Nephron (organoid): ENCODE results near the gene MPDU1.

Experiments
- H3K27ac Mint-ChIP-seq, 3 experiments: 2 replicates each; pipeline ENCODE4 v1.8.0; 2020; ENCODE audit warnings: mixed read lengths in 3 of 3, mild to moderate bottlenecking in 2 of 3, moderate library complexity in 1 of 3
- H3K27me3 Mint-ChIP-seq: 2 replicates; pipeline ENCODE4 v1.8.0; 2021; ENCODE audit warnings: low read depth, mild to moderate bottlenecking, moderate library complexity, mixed read lengths
- H3K36me3 Mint-ChIP-seq: 2 replicates; pipeline ENCODE4 v1.8.0; 2020; ENCODE audit warnings: low read depth, mixed read lengths
- H3K4me1 Mint-ChIP-seq: 2 replicates; pipeline ENCODE4 v1.8.0; 2020; ENCODE audit warnings: mixed read lengths
- H3K4me3 Mint-ChIP-seq, 3 experiments: 2 replicates each; pipeline ENCODE4 v1.8.0; 2020; ENCODE audit warnings: mild to moderate bottlenecking in 3 of 3, mixed read lengths in 3 of 3, moderate library complexity in 2 of 3
- H3K9me3 Mint-ChIP-seq: 2 replicates; pipeline ENCODE4 v1.8.0; 2020; ENCODE audit warnings: mixed read lengths
- CTCF ChIP-seq, 3 experiments: fragments of 200-600 bp; sonication (generic); IDR thresholded peaks; one replicate each; pipeline ENCODE4 v1.5.0; 2021; ENCODE audit warnings: antibody characterized with exemption in 3 of 3; ENCODE audit not compliant: unreplicated experiment in 3 of 3

Gene MPDU1

GRCh38 chr17:7562208-7562605 is 21.4 kb upstream of the MPDU1 start:
- H3K4me3 Mint-ChIP-seq = peak overlapping the region; percentile 93 to 99 (median 95)
- TF ChIP-seq CTCF (IDR thresholded peaks at IDR 0.05; ENCODE audit: unreplicated experiment in 3 of 3) = no peak
- H3K27me3 Mint-ChIP-seq = no peaks in the 10 kb centered on the region
- H3K27ac Mint-ChIP-seq = peak overlapping the region; percentile 55 to 94 (median 91)
- peaks cover 50% of the 10 kb centered on the region for H3K4me1 Mint-ChIP-seq
- H3K9me3 Mint-ChIP-seq = no peaks in the 10 kb centered on the region
- peaks cover 29% of the 10 kb centered on the region for H3K36me3 Mint-ChIP-seq

GRCh38 chr17:7563115-7563869 is 20.4 kb upstream of the MPDU1 start:
- Mint-ChIP-seq H3K27ac (peak overlapping the region in 1 of 3 experiments; percentile 94), H3K36me3 (peaks cover 34% of the 10 kb centered on the region), H3K4me1 (peaks cover 42% of the 10 kb centered on the region), H3K4me3 (peak overlapping the region; percentile 93 to 99 (median 95)), H3K9me3 (no peaks in the 10 kb centered on the region), H3K27me3 (no peaks in the 10 kb centered on the region)
- TF ChIP-seq CTCF (IDR thresholded peaks at IDR 0.05; ENCODE audit: unreplicated experiment in 3 of 3) = no peak

DNA sequence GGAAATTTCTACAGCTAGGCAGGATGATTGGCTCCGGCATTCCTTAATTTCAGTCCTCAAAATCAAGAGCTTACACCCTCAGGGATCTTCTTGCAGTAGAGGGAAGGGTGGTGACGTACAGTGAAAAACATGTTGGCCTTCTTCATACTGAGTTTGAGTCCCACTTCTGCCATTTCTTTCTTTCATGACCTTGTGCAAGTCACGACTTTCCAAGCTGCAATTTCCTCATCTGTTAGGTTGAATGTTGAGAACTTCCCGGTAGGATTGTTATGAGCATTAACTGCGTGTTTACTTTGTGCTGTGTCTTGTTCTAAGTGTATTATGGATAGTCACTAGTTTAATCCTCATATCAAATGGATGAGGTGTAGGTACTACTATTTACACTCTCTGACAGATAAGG is 14.1 kb upstream of the MPDU1 start:
- H3K27ac Mint-ChIP-seq = peak overlapping the region in 1 of 3 experiments; percentile 5
- peaks cover 2% of the 10 kb centered on the region for H3K9me3 Mint-ChIP-seq
- no peak for TF ChIP-seq CTCF (IDR thresholded peaks at IDR 0.05; ENCODE audit: unreplicated experiment in 3 of 3)
- H3K4me1 Mint-ChIP-seq = peaks cover 21% of the 10 kb centered on the region
- no peaks in the 10 kb centered on the region for H3K27me3 Mint-ChIP-seq
- no peak overlapping the region for H3K4me3 Mint-ChIP-seq
- H3K36me3 Mint-ChIP-seq = peaks cover 77% of the 10 kb centered on the region

GRCh38 chr17:7570351-7570750 is 13.3 kb upstream of the MPDU1 start:
- H3K4me3 Mint-ChIP-seq = peak overlapping the region in 2 of 3 experiments; percentile 42 to 74
- TF ChIP-seq CTCF (IDR thresholded peaks at IDR 0.05; ENCODE audit: unreplicated experiment in 3 of 3) = no peak
- no peak overlapping the region for H3K27ac Mint-ChIP-seq
- no peaks in the 10 kb centered on the region for H3K27me3 Mint-ChIP-seq
- H3K4me1 Mint-ChIP-seq = peaks cover 29% of the 10 kb centered on the region
- H3K9me3 Mint-ChIP-seq = peaks cover 2% of the 10 kb centered on the region
- peaks cover 78% of the 10 kb centered on the region for H3K36me3 Mint-ChIP-seq

DNA sequence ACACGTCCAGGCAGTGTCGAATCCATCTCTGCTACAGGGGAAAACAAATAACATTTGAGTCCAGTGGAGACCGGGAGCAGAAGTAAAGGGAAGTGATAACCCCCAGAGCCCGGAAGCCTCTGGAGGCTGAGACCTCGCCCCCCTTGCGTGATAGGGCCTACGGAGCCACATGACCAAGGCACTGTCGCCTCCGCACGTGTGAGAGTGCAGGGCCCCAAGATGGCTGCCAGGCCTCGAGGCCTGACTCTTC is 11.4 kb upstream of the MPDU1 start:
- Mint-ChIP-seq H3K9me3 (peaks cover 2% of the 10 kb centered on the region), H3K4me3 (peak overlapping the region; percentile 94 to 99 (median 97)), H3K27me3 (no peaks in the 10 kb centered on the region), H3K27ac (peak overlapping the region; percentile 87 to 99 (median 99)), H3K4me1 (peaks cover 43% of the 10 kb centered on the region), H3K36me3 (peaks cover 84% of the 10 kb centered on the region)
- TF ChIP-seq CTCF (IDR thresholded peaks at IDR 0.05; ENCODE audit: unreplicated experiment in 3 of 3) = no peak
